ENCODE results near the gene CNOT3. TPM values are rescaled to one million over a fixed set of nuclear protein-coding genes. Genes with fewer than 3 reads are reported as not detected.

Gene CNOT3
- total and polyA plus RNA-seq, 2 of the 13 experiments (the other 11 are each of a cell fraction or from before 2014, with no cell fraction given): 4.3 to 5.8 TPM

- no peak; the same call in 1 of the 2 replicates for TF ChIP-seq ZNF780A (CRISPR knock-in tag; IDR thresholded peaks at IDR 0.05)
- peak; percentile 30; the same call in 1 of the 2 replicates for TF ChIP-seq GLI4 (CRISPR knock-in tag; IDR thresholded peaks at IDR 0.05; ENCODE audit: borderline replicate concordance)
- no peak for TF ChIP-seq ZNF10 (CRISPR knock-in tag; IDR thresholded peaks at IDR 0.05; ENCODE audit: borderline replicate concordance, low read depth)
- TF ChIP-seq ZHX2 (IDR thresholded peaks at IDR 0.05; ENCODE audit: low read depth): peak; percentile 95
- TF ChIP-seq ZHX2 (CRISPR knock-in tag; IDR thresholded peaks at IDR 0.05; ENCODE audit: borderline replicate concordance): 0 out of 2 replicates have a peak, but pooled peaks have one; percentile 21
- no peak for TF ChIP-seq REXO4 (CRISPR knock-in tag; IDR thresholded peaks at IDR 0.05; ENCODE audit: borderline replicate concordance)
- TF ChIP-seq TBX3 (IDR thresholded peaks at IDR 0.05; ENCODE audit: borderline replicate concordance): peak; percentile 86
- TF ChIP-seq KLF16 (CRISPR knock-in tag; IDR thresholded peaks at IDR 0.05): peak in 1 of 2 experiments; percentile 98; a peak in 2 of 4 replicates
- TF ChIP-seq ZNF124 (CRISPR knock-in tag; IDR thresholded peaks at IDR 0.05): peak; percentile 15; the same call in 1 of the 2 replicates
- TF ChIP-seq THAP8 (CRISPR knock-in tag; IDR thresholded peaks at IDR 0.05; ENCODE audit: borderline replicate concordance): no peak; the same call in 1 of the 2 replicates
- TF ChIP-seq KDM1A (CRISPR knock-in tag; IDR thresholded peaks at IDR 0.05): no peak
- TF ChIP-seq KDM6A (CRISPR knock-in tag; IDR thresholded peaks at IDR 0.05; ENCODE audit: low read depth): no peak
- TF ChIP-seq ZNF576 (CRISPR knock-in tag; IDR thresholded peaks at IDR 0.05): no peak
- no peak for TF ChIP-seq PBX3 (CRISPR knock-in tag; IDR thresholded peaks at IDR 0.05; ENCODE audit: borderline replicate concordance)
- no peak for TF ChIP-seq ZNF629 (CRISPR knock-in tag; conservative IDR thresholded peaks at IDR 0.05)
- 0 out of 2 replicates have a peak, but pooled peaks have one; percentile 54 for TF ChIP-seq MTERF4 (CRISPR knock-in tag; IDR thresholded peaks at IDR 0.05)
- peak; percentile 100 for TF ChIP-seq KDM5A (IDR thresholded peaks at IDR 0.05; ENCODE audit: borderline replicate concordance, low read length)
- TF ChIP-seq ZNF138 (CRISPR knock-in tag; IDR thresholded peaks at IDR 0.05; ENCODE audit: low read depth): no peak
- TF ChIP-seq ZFP37 (CRISPR knock-in tag; IDR thresholded peaks at IDR 0.05; ENCODE audit: borderline replicate concordance): no peak
Measured at GRCh38 chr19:54115109-54116063, 22.2 kb upstream of the CNOT3 start, which contains the start of the genes PRPF31 and TFPT (continued).

Measured in HepG2 (cell line).